ENCODE measurements around the gene ANGPTL1.

DNA sequence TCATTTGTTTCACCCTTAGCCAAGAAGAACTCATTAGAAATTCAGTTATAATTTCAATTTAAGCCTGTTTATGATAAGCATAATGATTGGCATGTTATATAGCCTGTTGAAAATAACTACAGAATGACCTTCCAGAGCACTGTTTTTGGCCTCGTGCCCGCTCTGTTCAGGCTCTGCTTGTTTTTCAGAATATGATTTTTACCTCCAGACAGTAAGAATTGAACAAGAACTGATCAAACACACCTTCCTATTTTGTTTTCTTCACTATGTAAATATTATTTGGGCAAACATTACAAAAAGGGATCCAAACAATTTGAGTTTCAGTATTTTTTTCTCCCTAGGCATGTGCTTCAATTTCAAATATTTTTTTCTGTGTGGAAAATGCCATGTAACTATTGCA lies 48.1 kb upstream of the ANGPTL1 start:
- TF ChIP-seq CTCF (IDR thresholded peaks at IDR 0.05) (no peak), EZH2 (IDR thresholded peaks at IDR 0.05; ENCODE audit: borderline replicate concordance, insufficient read depth, low read depth, low read length, poor library complexity, severe bottlenecking) (no peak)

All from B cell (primary cell).